OCI-LY7 (cell line): ENCODE results near the gene C7orf57.

ENCODE experiments used
- EZH2phosphoT487 ChIP-seq: fragments of 200-600 bp; sonication (generic); IDR thresholded peaks from 2 replicates; pipeline ENCODE4 v1.6.1; 2018; ENCODE audit warnings: low read depth, borderline replicate concordance, mild to moderate bottlenecking, mixed run types, antibody characterized with exemption, low read length, moderate library complexity, mixed read lengths
- TF ChIP-seq, protein P1 (sequence below): fragments of 200-600 bp; sonication (generic); conservative IDR thresholded peaks from 2 replicates; pipeline ENCODE4 v1.5.1; 2014; ENCODE audit warnings: mild to moderate bottlenecking, antibody characterized with exemption, low read length, moderate library complexity, mixed read lengths

DNA sequence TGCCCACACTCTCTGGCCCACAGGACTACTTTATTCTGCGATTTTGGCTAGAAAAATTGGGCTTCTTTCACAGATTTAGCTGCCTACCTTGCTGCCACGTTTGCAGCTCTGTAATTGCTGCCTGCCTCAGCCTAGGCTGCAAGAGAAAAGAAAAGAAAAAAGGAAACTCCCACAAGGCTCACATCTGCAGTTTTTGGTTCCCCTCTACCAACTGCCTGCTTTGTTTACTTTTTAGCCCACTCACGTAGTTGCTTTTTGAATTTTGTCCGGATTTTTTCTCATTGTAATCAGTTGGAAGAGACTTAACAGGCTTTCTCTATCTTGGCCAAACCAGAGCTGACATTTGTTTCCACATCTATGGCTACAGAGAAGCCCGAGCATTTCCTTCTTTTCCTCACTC, 30.7 kb upstream of the C7orf57 start:
- TF ChIP-seq, protein P1, sequence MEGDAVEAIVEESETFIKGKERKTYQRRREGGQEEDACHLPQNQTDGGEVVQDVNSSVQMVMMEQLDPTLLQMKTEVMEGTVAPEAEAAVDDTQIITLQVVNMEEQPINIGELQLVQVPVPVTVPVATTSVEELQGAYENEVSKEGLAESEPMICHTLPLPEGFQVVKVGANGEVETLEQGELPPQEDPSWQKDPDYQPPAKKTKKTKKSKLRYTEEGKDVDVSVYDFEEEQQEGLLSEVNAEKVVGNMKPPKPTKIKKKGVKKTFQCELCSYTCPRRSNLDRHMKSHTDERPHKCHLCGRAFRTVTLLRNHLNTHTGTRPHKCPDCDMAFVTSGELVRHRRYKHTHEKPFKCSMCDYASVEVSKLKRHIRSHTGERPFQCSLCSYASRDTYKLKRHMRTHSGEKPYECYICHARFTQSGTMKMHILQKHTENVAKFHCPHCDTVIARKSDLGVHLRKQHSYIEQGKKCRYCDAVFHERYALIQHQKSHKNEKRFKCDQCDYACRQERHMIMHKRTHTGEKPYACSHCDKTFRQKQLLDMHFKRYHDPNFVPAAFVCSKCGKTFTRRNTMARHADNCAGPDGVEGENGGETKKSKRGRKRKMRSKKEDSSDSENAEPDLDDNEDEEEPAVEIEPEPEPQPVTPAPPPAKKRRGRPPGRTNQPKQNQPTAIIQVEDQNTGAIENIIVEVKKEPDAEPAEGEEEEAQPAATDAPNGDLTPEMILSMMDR: no peak
- TF ChIP-seq EZH2phosphoT487: no peak
